Fibroblast of lung (primary cell): ENCODE measurements around the gene SORL1. TPM values are rescaled to one million over a fixed set of nuclear protein-coding genes. Genes with fewer than 3 reads are reported as not detected.

Experiments
- DNase-seq, 2 donors: peaks; one replicate each; pipeline versions ENCODE4 v3.0.0 to v3.0.0-alpha.2; 2010; ENCODE audit warnings: low read depth in 2 of 2
- H2AFZ ChIP-seq: 2 replicates; pipeline ENCODE4 v1.5.1; 2012; ENCODE audit warnings: low read length, control low read depth, inconsistent platforms
- H3K27ac ChIP-seq: 2 replicates; pipeline ENCODE4 v1.5.1; 2011; ENCODE audit warnings: low read length, control low read depth; ENCODE audit not compliant: insufficient read depth
- H3K27me3 ChIP-seq: 2 replicates; pipeline ENCODE4 v1.5.1; 2011; ENCODE audit warnings: mild to moderate bottlenecking, low read length; ENCODE audit not compliant: control insufficient read depth, insufficient read depth
- H3K36me3 ChIP-seq: 2 replicates; pipeline ENCODE4 v1.5.1; 2011; ENCODE audit warnings: low read length; ENCODE audit not compliant: control insufficient read depth, insufficient read depth
- H3K4me1 ChIP-seq: 2 replicates; pipeline ENCODE4 v1.5.1; 2011; ENCODE audit warnings: low read length; ENCODE audit not compliant: control insufficient read depth, insufficient read depth; ENCODE audit errors: extremely low read depth
- H3K4me2 ChIP-seq: 2 replicates; pipeline ENCODE4 v1.5.1; 2011; ENCODE audit warnings: low read length, control low read depth; ENCODE audit not compliant: insufficient read depth; ENCODE audit errors: extremely low read depth
- H3K4me3 ChIP-seq, 4 experiments: fragments of 200-600 bp in 1 of 4; sonication (generic) in 1 of 4; replicated peaks in 1 of 4; 2 replicates each; pipeline ENCODE4 v1.5.1; 2011 to 2016; ENCODE audit warnings: low read length in 4 of 4, low read depth in 3 of 4, mild to moderate bottlenecking in 3 of 4, control low read depth in 2 of 4, inconsistent platforms in 1 of 4, mixed read lengths in 1 of 4; ENCODE audit not compliant: insufficient read depth in 1 of 4; ENCODE audit errors: control extremely low read depth in 1 of 4
- H3K79me2 ChIP-seq: 2 replicates; pipeline ENCODE4 v1.5.1; 2012; ENCODE audit warnings: mild to moderate bottlenecking, low read length, inconsistent platforms; ENCODE audit not compliant: control insufficient read depth, insufficient read depth
- H3K9ac ChIP-seq: 2 replicates; pipeline ENCODE4 v1.5.1; 2011; ENCODE audit warnings: mild to moderate bottlenecking, low read length, control low read depth; ENCODE audit not compliant: insufficient read depth
- H3K9me3 ChIP-seq: 2 replicates; pipeline ENCODE4 v1.5.1; 2012; ENCODE audit warnings: low read depth, low read length; ENCODE audit not compliant: control insufficient read depth, insufficient read depth
- H4K20me1 ChIP-seq: 2 replicates; pipeline ENCODE4 v1.5.1; 2011; ENCODE audit warnings: low read length; ENCODE audit not compliant: control insufficient read depth, insufficient read depth; ENCODE audit errors: extremely low read depth
- EZH2 ChIP-seq: IDR thresholded peaks from 2 replicates; pipeline ENCODE4 v1.5.1; 2012; ENCODE audit warnings: low read length, control low read depth, mild to moderate bottlenecking; ENCODE audit errors: missing control alignments
- polyA plus RNA-seq, 2 donors: library from polyadenylated mRNA; depleted of rRNA in 1 of 2; stranded (reverse) in 1 of 2; unstranded in 1 of 2; fragments of >200 nt; gene quantifications; 2 replicates each; pipeline ENCODE4 v1.2.1, GENCODE V29; 2011 to 2012; ENCODE audit warnings: missing spikeins in 1 of 2
- total RNA-seq: library from RNA; depleted of rRNA; stranded (reverse); fragments of >200 nt; gene quantifications from 2 replicates; pipeline ENCODE4 v1.2.1, GENCODE V29; 2014
- TF ChIP-seq, protein P1 (sequence below), 2 donors: IDR thresholded peaks in 1 of 2; conservative IDR thresholded peaks in 1 of 2; 1 replicate in 1 of 2; 2 replicates in 1 of 2; pipeline ENCODE4 v1.5.1; 2011 to 2012; ENCODE audit warnings: low read length in 2 of 2, control low read depth in 1 of 2, inconsistent platforms in 1 of 2, low read depth in 1 of 2, mild to moderate bottlenecking in 1 of 2

SORL1 gene
- total and polyA plus RNA-seq, 2 donors (not counting 1 experiment from before 2014, with no cell fraction given): 0.58 to 10.9 TPM

- no peaks in the 10 kb centered on the region for H4K20me1 ChIP-seq
- no peaks in the 10 kb centered on the region for H3K4me1 ChIP-seq
- no peaks in the 10 kb centered on the region for H3K36me3 ChIP-seq
- no peaks in the 10 kb centered on the region for H3K27me3 ChIP-seq
- H3K4me2 ChIP-seq: no peak overlapping the region
- H3K27ac ChIP-seq: no peak overlapping the region
- no peak overlapping the region for H2AFZ ChIP-seq
- no peak overlapping the region for H3K9ac ChIP-seq
- H3K4me3 ChIP-seq: no peak overlapping the region
- H3K79me2 ChIP-seq: no peaks in the 10 kb centered on the region
- DNase-seq: peak; percentile 50 to 88
- TF ChIP-seq, protein P1, sequence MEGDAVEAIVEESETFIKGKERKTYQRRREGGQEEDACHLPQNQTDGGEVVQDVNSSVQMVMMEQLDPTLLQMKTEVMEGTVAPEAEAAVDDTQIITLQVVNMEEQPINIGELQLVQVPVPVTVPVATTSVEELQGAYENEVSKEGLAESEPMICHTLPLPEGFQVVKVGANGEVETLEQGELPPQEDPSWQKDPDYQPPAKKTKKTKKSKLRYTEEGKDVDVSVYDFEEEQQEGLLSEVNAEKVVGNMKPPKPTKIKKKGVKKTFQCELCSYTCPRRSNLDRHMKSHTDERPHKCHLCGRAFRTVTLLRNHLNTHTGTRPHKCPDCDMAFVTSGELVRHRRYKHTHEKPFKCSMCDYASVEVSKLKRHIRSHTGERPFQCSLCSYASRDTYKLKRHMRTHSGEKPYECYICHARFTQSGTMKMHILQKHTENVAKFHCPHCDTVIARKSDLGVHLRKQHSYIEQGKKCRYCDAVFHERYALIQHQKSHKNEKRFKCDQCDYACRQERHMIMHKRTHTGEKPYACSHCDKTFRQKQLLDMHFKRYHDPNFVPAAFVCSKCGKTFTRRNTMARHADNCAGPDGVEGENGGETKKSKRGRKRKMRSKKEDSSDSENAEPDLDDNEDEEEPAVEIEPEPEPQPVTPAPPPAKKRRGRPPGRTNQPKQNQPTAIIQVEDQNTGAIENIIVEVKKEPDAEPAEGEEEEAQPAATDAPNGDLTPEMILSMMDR (conservative IDR thresholded peaks at IDR 0.05 in 1 of 2, IDR thresholded peaks at IDR 0.05 in 1 of 2; ENCODE audit: low read depth in 1 of 2, low read length in 2 of 2): no peak
- no peaks in the 10 kb centered on the region for H3K9me3 ChIP-seq
Measured at GRCh38 chr11:121473064-121473777, 21.1 kb downstream of the SORL1 start.

DNA sequence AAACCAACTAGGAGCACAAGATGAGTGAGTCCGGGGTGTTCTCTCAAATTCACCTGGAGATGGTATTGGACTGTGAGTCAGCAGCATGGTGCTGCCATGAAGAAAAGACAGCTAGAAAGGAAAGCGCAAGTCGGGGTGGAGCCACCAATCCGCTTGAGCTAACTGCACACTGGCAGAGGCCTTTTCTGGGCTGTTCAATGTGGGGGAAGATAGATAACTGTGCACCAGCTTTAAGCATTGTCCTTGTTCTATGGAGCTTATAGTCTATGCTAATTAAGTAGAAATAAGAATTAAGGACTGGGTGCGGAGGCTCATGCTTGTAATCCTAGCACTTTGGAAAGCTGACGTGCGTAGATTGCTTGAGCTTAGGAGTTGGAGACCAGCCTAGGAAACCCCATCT is 22.6 kb downstream of the SORL1 start:
- Histone ChIP-seq H3K79me2 (no peaks in the 10 kb centered on the region), H3K27me3 (no peaks in the 10 kb centered on the region), H3K4me1 (no peaks in the 10 kb centered on the region)

GRCh38 chr11:121476379-121477032 is 24.4 kb downstream of the SORL1 start:
- no peaks in the 10 kb centered on the region for H3K9me3 ChIP-seq
- DNase-seq: no peak
- no peak overlapping the region for H3K4me3 ChIP-seq
- H3K4me1 ChIP-seq: no peaks in the 10 kb centered on the region
- H3K36me3 ChIP-seq: no peaks in the 10 kb centered on the region
- H3K79me2 ChIP-seq: no peaks in the 10 kb centered on the region
- no peak overlapping the region for H2AFZ ChIP-seq
- TF ChIP-seq, protein P1 (conservative IDR thresholded peaks at IDR 0.05 in 1 of 2, IDR thresholded peaks at IDR 0.05 in 1 of 2; ENCODE audit: low read depth in 1 of 2, low read length in 2 of 2): no peak
- no peak for TF ChIP-seq EZH2
- H3K9ac ChIP-seq: no peak overlapping the region
- H4K20me1 ChIP-seq: no peaks in the 10 kb centered on the region
- H3K27me3 ChIP-seq: no peaks in the 10 kb centered on the region
- no peak overlapping the region for H3K27ac ChIP-seq
- H3K4me2 ChIP-seq: no peak overlapping the region

More for the DNA sequence above, 22.6 kb downstream of the SORL1 start:
- Histone ChIP-seq H3K27ac (no peak overlapping the region), H3K9me3 (no peaks in the 10 kb centered on the region), H3K9ac (no peak overlapping the region), H3K4me2 (no peak overlapping the region), H3K4me3 (no peak overlapping the region), H2AFZ (no peak overlapping the region), H3K36me3 (no peaks in the 10 kb centered on the region), H4K20me1 (no peaks in the 10 kb centered on the region)
- no peak for TF ChIP-seq EZH2
- TF ChIP-seq, protein P1 (conservative IDR thresholded peaks at IDR 0.05 in 1 of 2, IDR thresholded peaks at IDR 0.05 in 1 of 2; ENCODE audit: low read depth in 1 of 2, low read length in 2 of 2): no peak
- no peak for DNase-seq
